ENCODE results near the gene SLC66A3. TPM values are rescaled to one million over a fixed set of nuclear protein-coding genes. Genes with fewer than 3 reads are reported as not detected.

SLC66A3 gene
- total RNA-seq, 1 donor from 2014 or later, result 23.3 TPM

- no peaks in the 10 kb centered on the region for H3K4me1 Mint-ChIP-seq (ENCODE audit: unreplicated experiment)
- peaks cover 41% of the 10 kb centered on the region for H3K36me3 Mint-ChIP-seq (ENCODE audit: unreplicated experiment)
- H3K27ac Mint-ChIP-seq (ENCODE audit: unreplicated experiment), result peak overlapping the region; percentile 23
- H3K27me3 Mint-ChIP-seq (ENCODE audit: unreplicated experiment), result no peaks in the 10 kb centered on the region
- no peaks in the 10 kb centered on the region for H3K9me3 Mint-ChIP-seq (ENCODE audit: unreplicated experiment)
- TF ChIP-seq CTCF (IDR thresholded peaks at IDR 0.05), result no peak
- H3K4me3 Mint-ChIP-seq (ENCODE audit: unreplicated experiment), result no peak overlapping the region
- DNase-seq (ENCODE audit: extremely low spot score, unreplicated experiment), result no peak
These were observed 31.9 kb downstream of the SLC66A3 start for GRCh38 chr2:11187083-11187619.

- Mint-ChIP-seq H3K36me3 (ENCODE audit: unreplicated experiment) (peaks cover 38% of the 10 kb centered on the region), H3K4me1 (ENCODE audit: unreplicated experiment) (no peaks in the 10 kb centered on the region), H3K27me3 (ENCODE audit: unreplicated experiment) (no peaks in the 10 kb centered on the region), H3K27ac (ENCODE audit: unreplicated experiment) (no peak overlapping the region), H3K9me3 (ENCODE audit: unreplicated experiment) (no peaks in the 10 kb centered on the region), H3K4me3 (ENCODE audit: unreplicated experiment) (no peak overlapping the region)
- DNase-seq (ENCODE audit: extremely low spot score, unreplicated experiment), result no peak
- no peak for TF ChIP-seq CTCF (IDR thresholded peaks at IDR 0.05)
These were observed 32.5 kb downstream of the SLC66A3 start for GRCh38 chr2:11187731-11188130.

- H3K9me3 Mint-ChIP-seq (ENCODE audit: unreplicated experiment), result no peaks in the 10 kb centered on the region
- H3K27ac Mint-ChIP-seq (ENCODE audit: unreplicated experiment), result no peak overlapping the region
- no peaks in the 10 kb centered on the region for H3K27me3 Mint-ChIP-seq (ENCODE audit: unreplicated experiment)
- TF ChIP-seq CTCF (IDR thresholded peaks at IDR 0.05), result no peak
- no peak overlapping the region for H3K4me3 Mint-ChIP-seq (ENCODE audit: unreplicated experiment)
- no peaks in the 10 kb centered on the region for H3K4me1 Mint-ChIP-seq (ENCODE audit: unreplicated experiment)
- H3K36me3 Mint-ChIP-seq (ENCODE audit: unreplicated experiment), result peaks cover 38% of the 10 kb centered on the region
- no peak for DNase-seq (ENCODE audit: extremely low spot score, unreplicated experiment)
These were observed 41.0 kb downstream of the SLC66A3 start for GRCh38 chr2:11196246-11196645.

- H3K4me1 Mint-ChIP-seq (ENCODE audit: unreplicated experiment), result peaks cover 16% of the 10 kb centered on the region
- no peaks in the 10 kb centered on the region for H3K9me3 Mint-ChIP-seq (ENCODE audit: unreplicated experiment)
- H3K4me3 Mint-ChIP-seq (ENCODE audit: unreplicated experiment), result no peak overlapping the region
- peaks cover 37% of the 10 kb centered on the region for H3K36me3 Mint-ChIP-seq (ENCODE audit: unreplicated experiment)
- no peak for TF ChIP-seq CTCF (IDR thresholded peaks at IDR 0.05)
- no peak overlapping the region for H3K27ac Mint-ChIP-seq (ENCODE audit: unreplicated experiment)
- no peaks in the 10 kb centered on the region for H3K27me3 Mint-ChIP-seq (ENCODE audit: unreplicated experiment)
- DNase-seq (ENCODE audit: extremely low spot score, unreplicated experiment), result no peak
These were observed 45.4 kb downstream of the SLC66A3 start for GRCh38 chr2:11200651-11201050.

- no peaks in the 10 kb centered on the region for H3K27me3 Mint-ChIP-seq (ENCODE audit: unreplicated experiment)
- H3K4me1 Mint-ChIP-seq (ENCODE audit: unreplicated experiment), result peaks cover 16% of the 10 kb centered on the region
- no peaks in the 10 kb centered on the region for H3K9me3 Mint-ChIP-seq (ENCODE audit: unreplicated experiment)
- peaks cover 33% of the 10 kb centered on the region for H3K36me3 Mint-ChIP-seq (ENCODE audit: unreplicated experiment)
- no peak for TF ChIP-seq CTCF (IDR thresholded peaks at IDR 0.05)
- H3K27ac Mint-ChIP-seq (ENCODE audit: unreplicated experiment), result no peak overlapping the region
- no peak for DNase-seq (ENCODE audit: extremely low spot score, unreplicated experiment)
- no peak overlapping the region for H3K4me3 Mint-ChIP-seq (ENCODE audit: unreplicated experiment)
These were observed 46.7 kb downstream of the SLC66A3 start for GRCh38 chr2:11201969-11202368.

All from osteocyte (in vitro differentiated cells).